HG03439 (cell line): ENCODE data around the gene PRG2.

Source experiments
- ATAC-seq: cut with Tn5 transposase; IDR thresholded peaks from one replicate; pipeline ENCODE4 v1.9.1; 2021; ENCODE audit warnings: mild to moderate bottlenecking, moderate library complexity; ENCODE audit not compliant: unreplicated experiment

PRG2 gene, protein sequence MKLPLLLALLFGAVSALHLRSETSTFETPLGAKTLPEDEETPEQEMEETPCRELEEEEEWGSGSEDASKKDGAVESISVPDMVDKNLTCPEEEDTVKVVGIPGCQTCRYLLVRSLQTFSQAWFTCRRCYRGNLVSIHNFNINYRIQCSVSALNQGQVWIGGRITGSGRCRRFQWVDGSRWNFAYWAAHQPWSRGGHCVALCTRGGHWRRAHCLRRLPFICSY

GRCh38 chr11:57390535-57390934 is at the start of gene PRG2:
PRG2 (minus strand) TSS chr11:57390650; CDS start chr11:57389944, 706 bp downstream.
- ATAC-seq = no peak

GRCh38 chr11:57439786-57440185 is 49.3 kb upstream of the PRG2 start:
- no peak for ATAC-seq

- no peak for ATAC-seq
These were observed 48.2 kb upstream of the PRG2 start for GRCh38 chr11:57438345-57439285.

GRCh38 chr11:57436031-57436430 is 45.6 kb upstream of the PRG2 start:
- ATAC-seq = no peak

- no peak for ATAC-seq
These were observed 44.4 kb upstream of the PRG2 start for GRCh38 chr11:57434640-57435546.

- no peak for ATAC-seq
These were observed 42.3 kb upstream of the PRG2 start for GRCh38 chr11:57432714-57433163.

- ATAC-seq = no peak
These were observed 41.7 kb upstream of the PRG2 start for GRCh38 chr11:57432149-57432561.

DNA sequence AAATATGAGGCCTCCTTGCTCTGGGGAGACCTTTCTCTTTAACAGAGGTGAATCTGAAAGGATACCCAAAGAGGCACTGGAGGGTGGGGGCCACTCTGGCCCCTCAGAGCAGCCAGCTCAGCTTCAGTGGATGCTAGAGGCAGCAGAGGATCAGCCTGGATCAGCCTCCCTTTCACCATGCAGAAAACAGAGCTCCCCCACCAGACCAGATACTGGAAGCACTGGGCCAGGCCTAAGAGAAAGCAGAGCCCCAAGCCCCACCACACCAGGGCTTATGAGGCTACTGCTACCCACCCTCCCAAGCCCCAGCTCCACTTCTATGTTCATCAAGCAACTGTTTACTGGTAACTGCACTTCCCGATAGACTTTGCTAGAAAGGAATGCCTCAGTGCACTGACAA is 40.5 kb upstream of the PRG2 start:
- ATAC-seq = no peak

DNA sequence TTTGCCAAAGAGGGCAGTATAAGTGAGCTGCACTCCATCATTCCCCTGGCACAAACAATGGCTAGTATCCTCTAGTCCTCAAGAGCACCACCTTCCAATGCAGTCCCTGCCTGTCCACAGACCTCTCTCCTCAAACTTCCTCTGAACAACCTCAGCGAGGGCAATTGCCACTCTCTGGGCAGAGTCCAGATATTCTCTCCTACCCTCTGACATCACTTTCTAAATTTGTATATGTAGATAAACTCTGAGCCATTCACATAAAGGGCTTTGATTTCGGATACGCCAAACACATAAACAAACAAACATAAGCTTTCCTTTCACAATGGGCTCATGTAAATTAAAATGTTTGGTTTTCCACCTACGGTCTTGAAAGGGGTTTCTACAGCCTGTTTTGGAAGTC is 39.5 kb upstream of the PRG2 start:
- ATAC-seq = no peak

- no peak for ATAC-seq
These were observed 38.2 kb upstream of the PRG2 start for GRCh38 chr11:57428643-57429042.

GRCh38 chr11:57427727-57428082 is 37.3 kb upstream of the PRG2 start:
- no peak for ATAC-seq

DNA sequence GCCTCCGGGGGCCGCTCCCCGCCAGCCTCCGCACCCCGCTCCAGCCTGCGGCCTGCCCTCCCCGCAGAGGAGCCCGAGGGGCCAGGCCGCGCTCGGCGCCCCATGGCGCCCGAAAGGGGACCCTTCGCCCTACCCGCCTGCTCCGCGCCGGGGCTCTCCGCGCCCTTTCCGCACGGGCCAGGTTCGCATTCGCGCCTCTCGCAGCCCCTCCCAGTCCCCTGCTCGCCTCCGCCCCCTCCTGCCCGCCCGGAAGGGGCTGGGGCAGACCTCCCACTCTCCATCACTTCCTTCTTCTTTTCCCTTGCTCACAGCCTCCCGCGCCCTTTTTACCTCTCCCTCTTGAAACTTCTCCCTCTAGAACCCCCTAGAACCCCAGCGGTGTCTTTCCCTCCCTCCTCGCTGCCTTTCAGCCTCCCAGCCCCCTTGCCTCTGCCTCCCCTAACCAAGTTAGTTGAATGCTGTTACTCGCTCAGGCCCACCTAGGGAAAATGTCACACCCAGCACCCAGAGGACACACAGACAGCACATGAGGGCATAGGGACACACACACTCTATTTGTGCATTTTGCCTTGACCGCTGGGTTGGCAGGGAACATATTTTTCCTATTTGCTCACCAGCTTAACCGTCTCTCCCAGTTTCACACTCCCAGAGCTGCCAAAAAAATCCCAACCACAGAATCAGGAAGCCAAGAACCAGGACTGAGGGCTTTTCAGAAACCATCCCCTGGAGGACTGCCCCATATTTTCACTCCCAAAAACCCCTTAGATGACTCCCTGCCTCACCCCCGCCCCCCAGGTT is 36.7 kb upstream of the PRG2 start, which contains the start of gene SLC43A3:
Gene SLC43A3, minus strand, starts transcription at position 193 of the 798 bp plus-strand sequence. CDS start 949 bp downstream, outside the sequence.
- peak; percentile 50 for ATAC-seq

DNA sequence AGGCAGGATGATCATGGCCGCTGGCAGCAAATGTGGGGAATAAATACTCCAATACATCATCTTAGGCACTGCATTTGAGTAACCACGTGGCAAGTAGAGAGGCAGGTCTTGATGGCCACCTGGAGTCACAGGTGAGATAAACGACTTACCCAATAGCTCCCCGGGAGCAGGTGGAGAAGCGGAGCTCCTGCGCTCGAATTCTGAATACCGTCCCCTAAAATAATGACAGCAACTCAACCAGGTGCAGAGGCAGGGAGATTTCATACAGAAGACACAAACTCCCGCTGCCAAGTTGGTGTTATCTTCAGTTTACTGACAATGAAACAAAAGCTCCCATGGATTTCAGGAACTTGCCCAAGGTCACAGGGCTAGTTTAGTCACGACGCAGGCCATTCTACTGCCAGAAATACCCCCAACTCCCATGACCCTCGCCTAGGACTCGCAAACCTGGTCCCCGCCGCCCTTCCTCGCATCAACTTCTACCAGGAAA is 36.0 kb upstream of the PRG2 start:
- ATAC-seq = no peak

DNA sequence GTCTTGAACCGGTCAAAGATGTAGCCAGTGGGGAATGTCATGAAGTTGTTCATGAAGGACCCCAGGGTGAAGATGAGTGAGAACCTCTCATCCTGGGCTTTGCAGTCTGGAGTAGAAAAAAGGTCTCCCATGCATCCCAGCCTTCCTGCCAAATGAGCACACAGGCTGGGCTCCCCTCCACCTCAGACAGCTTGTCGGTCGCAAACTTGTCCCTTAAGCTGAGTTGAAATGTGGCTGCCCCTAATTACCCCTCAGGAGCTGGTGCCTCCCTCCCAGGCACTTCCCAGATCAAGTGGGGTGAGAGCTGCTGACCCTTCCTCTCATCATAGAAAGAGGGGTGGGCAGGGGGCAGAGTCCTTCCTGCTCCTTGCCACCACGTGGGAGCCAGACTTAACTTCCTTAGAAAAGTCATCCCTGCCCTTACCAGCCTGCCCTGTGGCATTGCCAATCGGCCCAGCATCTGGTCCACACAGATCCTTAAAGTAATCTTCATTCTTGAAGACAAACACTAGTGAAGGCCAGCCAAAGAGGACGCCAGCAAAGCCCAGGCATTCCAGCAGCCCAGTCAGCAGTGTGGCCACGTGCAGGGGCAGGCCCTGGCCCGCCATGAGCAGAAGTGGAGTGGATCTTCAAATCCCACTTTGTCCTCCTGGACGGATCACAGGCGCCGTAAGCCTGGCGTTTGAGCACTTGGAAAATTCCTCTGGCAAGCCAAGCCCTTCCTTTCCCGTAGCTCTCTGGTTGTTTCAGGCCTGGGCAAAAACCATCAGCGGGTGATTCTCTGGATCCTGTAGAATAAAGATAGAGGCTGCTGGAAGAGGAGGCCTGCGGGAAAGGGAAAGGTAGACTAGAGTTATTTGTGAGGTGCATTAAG is 35.4 kb upstream of the PRG2 start:
- ATAC-seq = no peak

GRCh38 chr11:57424792-57425564 is 34.5 kb upstream of the PRG2 start:
- peak; percentile 94 for ATAC-seq

DNA sequence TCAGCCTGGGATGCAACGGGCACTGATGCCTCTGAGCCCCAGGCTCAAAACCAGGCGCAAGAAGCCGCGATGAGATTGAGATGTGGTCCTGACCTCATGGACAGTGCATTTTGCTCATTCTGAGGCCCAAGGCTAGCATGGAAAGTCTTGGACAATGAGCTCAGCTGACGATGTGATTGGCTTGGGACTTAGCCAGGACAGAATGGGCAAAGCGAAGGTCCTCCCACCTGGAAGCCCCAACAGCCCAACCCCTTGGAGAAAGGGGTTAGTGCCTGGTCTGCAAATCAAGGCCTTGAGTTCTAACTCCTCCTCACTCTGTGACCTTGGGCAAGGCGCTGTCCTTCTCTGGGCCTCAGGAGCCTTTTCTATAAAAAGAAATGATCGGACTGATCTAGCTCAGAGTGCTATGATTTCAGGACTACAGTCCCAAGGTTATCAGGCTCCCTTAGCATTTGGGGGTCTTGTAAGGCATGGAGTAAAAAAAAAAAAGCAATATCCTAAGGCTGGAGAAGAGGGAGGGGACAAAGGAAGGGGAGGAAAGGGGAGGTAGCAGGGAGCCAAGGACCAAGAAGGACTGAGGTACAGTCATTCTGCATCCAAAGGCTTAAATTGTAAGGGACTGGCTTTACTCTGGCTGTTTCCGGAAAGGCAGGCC is 33.8 kb upstream of the PRG2 start:
- ATAC-seq = no peak

GRCh38 chr11:57422669-57423068 is 32.2 kb upstream of the PRG2 start:
- ATAC-seq = no peak

- no peak for ATAC-seq
These were observed 31.4 kb upstream of the PRG2 start for GRCh38 chr11:57421805-57422204.
